Heart left ventricle (tissue), 16 donors: ENCODE results near the gene ZBTB46. TPM values are rescaled to one million over a fixed set of nuclear protein-coding genes. Genes with fewer than 3 reads are reported as not detected.
A peak's percentile ranks its signal among the peaks of the same experiment; 100 is the strongest.

Experiments
- ATAC-seq, 4 donors: fragments of 200-7000 bp; cut with Tn5 transposase; one replicate each; pipeline ENCODE4 v1.9.1; 2020 to 2022; ENCODE audit warnings: moderate library complexity in 4 of 4, mild to moderate bottlenecking in 3 of 4, moderate number of reproducible peaks in 1 of 4
- DNase-seq, 5 donors: peaks; one replicate each; pipeline ENCODE4 v3.0.0-alpha.2; 2020
- H3K27ac ChIP-seq, 12 donors: fragments of 200-600 bp; sonication (generic) in 4 of 12; one replicate each; pipeline versions ENCODE4 v1.5.0 to v1.8.0; 2016 to 2022; ENCODE audit warnings: mild to moderate bottlenecking in 2 of 12
- H3K27me3 ChIP-seq, 9 donors: fragments of 200-600 bp; sonication (generic) in 2 of 9; one replicate each; pipeline versions ENCODE4 v1.5.1 to v1.8.0; 2016 to 2022; ENCODE audit warnings: mild to moderate bottlenecking in 3 of 9
- H3K36me3 ChIP-seq, 9 donors: fragments of 200-600 bp; sonication (generic) in 2 of 9; one replicate each; pipeline versions ENCODE4 v1.5.0 to v1.8.0; 2018 to 2022; ENCODE audit warnings: mild to moderate bottlenecking in 2 of 9
- H3K4me1 ChIP-seq, 12 donors: fragments of 200-600 bp; sonication (generic) in 4 of 12; one replicate each; pipeline versions ENCODE4 v1.5.0 to v1.8.0; 2016 to 2022; ENCODE audit warnings: mild to moderate bottlenecking in 3 of 12
- H3K4me3 ChIP-seq, 12 donors: fragments of 200-600 bp; sonication (generic) in 4 of 12; one replicate each; pipeline versions ENCODE4 v1.5.0 to v1.8.0; 2017 to 2022; ENCODE audit warnings: mild to moderate bottlenecking in 9 of 12, moderate library complexity in 4 of 12
- H3K9me3 ChIP-seq, 12 donors: fragments of 200-600 bp; sonication (generic) in 4 of 12; one replicate each; pipeline versions ENCODE4 v1.5.0 to v1.8.0; 2016 to 2022; ENCODE audit warnings: mild to moderate bottlenecking in 1 of 12
- POLR2A ChIP-seq, 2 donors: fragments of 450-650 bp; IDR thresholded peaks; one replicate each; pipeline ENCODE4 v1.6.1; 2017; ENCODE audit warnings: antibody characterized with exemption in 2 of 2, mild to moderate bottlenecking in 2 of 2, moderate library complexity in 2 of 2
- WGBS, 4 donors: extraction: QIAGEN DNeasy Blood & Tissue Kit in 2 of 4; methylation state at CpG; one replicate each; pipeline versions ENCODE4 v1.1.5 to v1.1.7; 2013 to 2018; 5-methylcytosine and 5-hydroxymethylcytosine counted together
- intact Hi-C, 10 donors: fragments of 100-400 bp; cut with DNase I; formaldehyde crosslinking; loops; one replicate each; pipeline versions ENCODE4 v1.11.1 to v1.14.2; 2022
- polyA plus RNA-seq, 2 donors: library from polyadenylated mRNA; stranded (reverse); fragments of 200-250 nt; gene quantifications; one replicate each; pipeline ENCODE4 v1.2.3, GENCODE V29; 2013
- total RNA-seq, 9 donors: library from RNA; depleted of rRNA in 2 of 9; stranded (reverse); fragments of >200 nt in 2 of 9; fragmentation: NEBNext Ultra II Directional in 3 of 9; extraction: Animal tissue kit (Norgen Biotek cat#: 25700) in 3 of 9; gene quantifications; one replicate each; pipeline versions ENCODE4 v1.1.0 to v1.2.4, GENCODE V29; 2016 to 2023
- TF ChIP-seq, protein P1 (sequence below), 12 donors: fragments of 200-600 bp; sonication (generic) in 4 of 12; IDR thresholded peaks; one replicate each; pipeline versions ENCODE4 v1.5.0 to v1.8.0; 2018 to 2022; ENCODE audit warnings: antibody characterized with exemption in 12 of 12, mild to moderate bottlenecking in 5 of 12
- donor health status: ischemic (EF 13 %, LVEDD 7.1; RV severe dilation, severe dysfunction).
- donor health status: healthy with polysubstance abuse.
- donor health status: DM: no; HTN: yes; CAD: no.
- donor health status: DM: no; HTN: no; CAD: no.
- donor health status: ischemic (EF 25% LVEDD 6.9; RV normal size, moderate dysfunction).
- donor health status: ischemic (EF 25% LVEDD 5.7; RV mildly dilated, moderate dysfunction).
- donor health status: healthy.
- donor health status: DM: yes; HTN: yes; CAD: no.
- donor health status: ischemic (EF 35%, LVEDD 5.7; RV mildly dilated, moderate dysfunction).
- donor health status: nonischemic (EF 11% LVEDD 7.7; RV severe dilation, severe dysfunction).
- donor health status: DM: yes; HTN: yes; CAD: no.
- donor health status: PGD.
- donor health status: ischemic (EF 29% LVEDD 5.4; RV normal size, mild dysfunction).
- donor health status: nonischemic (EF 23%, LVEDD 6.1; RV moderate dilation, normal function).

ZBTB46 gene
- total and polyA plus RNA-seq, 11 donors, result 6.6 to 27.4 (median 14.3) TPM

DNA sequence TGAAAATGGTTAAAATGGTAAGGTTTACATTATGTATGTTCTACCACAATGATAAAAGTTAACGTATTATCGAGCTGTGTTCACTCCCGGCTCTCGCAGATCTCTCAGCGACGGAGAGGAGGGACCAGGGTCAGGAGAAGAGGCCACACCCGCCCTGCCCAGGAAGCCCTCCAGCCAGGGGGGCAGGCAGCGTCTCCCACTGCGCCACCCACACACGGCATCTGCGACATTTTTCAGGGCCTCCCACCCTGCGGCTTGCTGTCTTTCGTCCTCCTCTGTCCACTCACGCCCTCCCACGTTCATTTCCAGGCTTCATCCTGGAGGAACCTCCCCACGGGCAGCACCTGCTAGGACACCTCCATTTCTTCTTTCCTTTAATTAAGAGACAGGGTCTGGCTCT lies 43.3 kb downstream of the ZBTB46 start:
- Histone ChIP-seq H3K4me1 (peaks cover 4 to 68% (median 55%) of the 10 kb centered on the region in 12 donors), H3K9me3 (no peaks in the 10 kb centered on the region), H3K27me3 (no peaks in the 10 kb centered on the region), H3K27ac (peak overlapping the region; percentile 54 to 98 (median 85)), H3K4me3 (peak overlapping the region in 8 of 12 donors; percentile 6 to 38 (median 18)), H3K36me3 (peaks cover 0 to 36% (median 17%) of the 10 kb centered on the region in 9 donors)
- intact Hi-C loops, result loop anchor here (2.0 to 10.0 kb wide), 6 partner anchors 40 to 187 kb away; partner anchors contain the start of genes ABHD16B (in 5 of the 10), SAMD10 (in 4 of the 10), TPD52L2 (in 4 of the 10) and ZBTB46 (in 1 of the 10)
- peak in 1 of 5 donors; percentile 48 for DNase-seq
- peak; percentile 7 to 32 (median 21) for ATAC-seq
- WGBS, 4 donors, result 31 to 35% (median 34%) methylated on average over 16 of the region's 16 CpGs
- TF ChIP-seq, protein P1, sequence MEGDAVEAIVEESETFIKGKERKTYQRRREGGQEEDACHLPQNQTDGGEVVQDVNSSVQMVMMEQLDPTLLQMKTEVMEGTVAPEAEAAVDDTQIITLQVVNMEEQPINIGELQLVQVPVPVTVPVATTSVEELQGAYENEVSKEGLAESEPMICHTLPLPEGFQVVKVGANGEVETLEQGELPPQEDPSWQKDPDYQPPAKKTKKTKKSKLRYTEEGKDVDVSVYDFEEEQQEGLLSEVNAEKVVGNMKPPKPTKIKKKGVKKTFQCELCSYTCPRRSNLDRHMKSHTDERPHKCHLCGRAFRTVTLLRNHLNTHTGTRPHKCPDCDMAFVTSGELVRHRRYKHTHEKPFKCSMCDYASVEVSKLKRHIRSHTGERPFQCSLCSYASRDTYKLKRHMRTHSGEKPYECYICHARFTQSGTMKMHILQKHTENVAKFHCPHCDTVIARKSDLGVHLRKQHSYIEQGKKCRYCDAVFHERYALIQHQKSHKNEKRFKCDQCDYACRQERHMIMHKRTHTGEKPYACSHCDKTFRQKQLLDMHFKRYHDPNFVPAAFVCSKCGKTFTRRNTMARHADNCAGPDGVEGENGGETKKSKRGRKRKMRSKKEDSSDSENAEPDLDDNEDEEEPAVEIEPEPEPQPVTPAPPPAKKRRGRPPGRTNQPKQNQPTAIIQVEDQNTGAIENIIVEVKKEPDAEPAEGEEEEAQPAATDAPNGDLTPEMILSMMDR (IDR thresholded peaks at IDR 0.05), result no peak
- TF ChIP-seq POLR2A (IDR thresholded peaks at IDR 0.05), result no peak

DNA sequence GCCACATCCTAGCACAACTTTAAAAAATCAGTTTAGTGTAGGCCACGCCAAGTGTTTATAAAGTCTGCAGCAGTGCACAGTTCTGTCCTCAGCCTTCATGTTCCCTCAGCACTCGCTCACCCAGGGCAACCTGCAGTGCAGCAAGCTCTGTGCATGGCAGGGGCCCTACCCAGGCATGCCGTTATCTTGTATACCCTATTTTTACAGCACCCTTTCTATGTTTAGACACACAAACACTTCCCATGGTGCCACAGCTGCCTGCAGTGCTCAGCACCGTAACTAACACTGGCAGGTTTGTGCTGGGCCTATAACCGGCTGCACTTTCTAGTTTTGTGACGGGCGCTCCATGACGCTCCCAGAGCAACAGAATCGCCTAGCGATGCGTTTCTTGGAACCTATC lies 43.8 kb downstream of the ZBTB46 start:
- WGBS, 4 donors, result 40 to 60% (median 54%) methylated on average over 11 of the region's 11 CpGs
- intact Hi-C loops, result loop anchor here (2.0 to 10.0 kb wide), 6 partner anchors 40 to 187 kb away; partner anchors contain the start of genes ABHD16B (in 5 of the 10), SAMD10 (in 4 of the 10), TPD52L2 (in 4 of the 10) and ZBTB46 (in 1 of the 10)
- Histone ChIP-seq H3K9me3 (no peaks in the 10 kb centered on the region), H3K4me1 (peaks cover 4 to 64% (median 54%) of the 10 kb centered on the region in 12 donors), H3K27ac (peak overlapping the region; percentile 60 to 98 (median 85)), H3K36me3 (peaks cover 0 to 36% (median 17%) of the 10 kb centered on the region in 9 donors), H3K4me3 (peak overlapping the region in 7 of 12 donors; percentile 6 to 38 (median 24)), H3K27me3 (no peaks in the 10 kb centered on the region)
- TF ChIP-seq, protein P1 (IDR thresholded peaks at IDR 0.05), result no peak
- peak in 1 of 2 donors; percentile 16 for TF ChIP-seq POLR2A (IDR thresholded peaks at IDR 0.05)
- ATAC-seq, result peak; percentile 89 to 94 (median 93)
- DNase-seq, result peak; percentile 59 to 88 (median 66)

DNA sequence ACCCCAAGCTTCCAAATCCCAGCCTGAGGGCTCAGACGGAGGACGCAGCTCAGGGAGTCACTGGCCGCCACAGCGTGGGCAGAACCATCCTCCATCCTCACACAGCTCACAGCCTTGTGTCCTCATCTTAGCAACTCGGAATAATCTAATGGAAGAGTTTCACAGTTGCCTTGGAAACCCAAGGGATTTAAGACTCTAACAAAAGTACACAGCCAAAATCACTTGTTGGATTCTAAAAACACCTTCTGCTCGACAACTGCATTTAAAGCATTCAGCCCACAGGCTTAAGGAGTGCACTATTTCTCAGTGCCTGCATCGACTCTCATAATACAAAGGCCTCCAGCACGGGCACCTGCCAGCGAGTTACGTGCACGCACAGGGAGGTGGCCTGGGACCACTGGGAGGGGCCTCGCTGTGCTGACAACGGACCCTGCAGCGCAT lies 45.4 kb downstream of the ZBTB46 start:
- 56 to 66% (median 62%) methylated on average over 12 to 14 of the region's 14 CpGs for WGBS, 4 donors
- ATAC-seq, result no peak
- H3K27ac ChIP-seq, result peak overlapping the region in 6 of 12 donors; percentile 76 to 93 (median 86)
- no peak for TF ChIP-seq POLR2A (IDR thresholded peaks at IDR 0.05)
- TF ChIP-seq, protein P1 (IDR thresholded peaks at IDR 0.05), result no peak
- peaks cover 0 to 36% (median 16%) of the 10 kb centered on the region in 9 donors for H3K36me3 ChIP-seq
- peaks cover 4 to 50% (median 39%) of the 10 kb centered on the region in 12 donors for H3K4me1 ChIP-seq
- H3K9me3 ChIP-seq, result no peaks in the 10 kb centered on the region
- no peak overlapping the region for H3K4me3 ChIP-seq
- no peaks in the 10 kb centered on the region for H3K27me3 ChIP-seq
- intact Hi-C loops, result loop anchor here (2.0 to 10.0 kb wide), 6 partner anchors 42 to 189 kb away; partner anchors contain the start of genes ABHD16B (in 5 of the 10), SAMD10 (in 4 of the 10), TPD52L2 (in 4 of the 10) and ZBTB46 (in 1 of the 10)
- DNase-seq, result peak in 1 of 5 donors; percentile 8

DNA sequence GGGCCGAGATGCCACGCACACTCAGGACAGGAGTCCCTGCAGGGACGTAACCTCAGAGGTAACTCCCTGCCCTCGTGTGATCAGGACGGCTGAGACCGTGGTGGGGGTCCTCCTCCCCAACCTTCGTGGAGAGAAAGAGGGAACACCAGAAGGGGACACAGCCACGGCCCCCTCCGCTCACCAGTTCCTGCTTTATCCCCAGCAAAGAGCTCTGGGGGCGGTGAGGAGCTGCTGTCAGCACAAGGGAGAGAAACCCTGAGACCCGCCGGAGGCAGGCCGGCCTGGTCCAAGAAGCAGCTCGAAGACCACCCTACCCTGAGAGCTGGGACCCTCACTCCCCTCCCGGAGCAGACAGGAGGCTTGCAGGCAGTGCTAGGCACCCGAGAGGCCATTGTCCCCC lies 47.1 kb downstream of the ZBTB46 start:
- peak in 1 of 5 donors; percentile 26 for DNase-seq
- H3K27ac ChIP-seq, result no peak overlapping the region
- H3K27me3 ChIP-seq, result no peaks in the 10 kb centered on the region
- peaks cover 0 to 18% (median 0%) of the 10 kb centered on the region in 9 donors for H3K36me3 ChIP-seq
- intact Hi-C loops, result loop anchor here in 4 of 10 donors (10.0 kb wide), 1 partner anchor 191 kb away; the partner anchor contains the start of gene SAMD10 (in 4 of the 4)
- peaks cover 4 to 38% (median 28%) of the 10 kb centered on the region in 12 donors for H3K4me1 ChIP-seq
- no peaks in the 10 kb centered on the region for H3K9me3 ChIP-seq
- H3K4me3 ChIP-seq, result no peak overlapping the region
- ATAC-seq, result no peak
- 73 to 85% (median 78%) methylated on average over 11 to 16 of the region's 16 CpGs for WGBS, 4 donors
- TF ChIP-seq, protein P1 (IDR thresholded peaks at IDR 0.05), result no peak
- TF ChIP-seq POLR2A (IDR thresholded peaks at IDR 0.05), result no peak
